HepG2 (cell line): ENCODE measurements around the gene NRSN2. TPM values are rescaled to one million over a fixed set of nuclear protein-coding genes. Genes with fewer than 3 reads are reported as not detected.

Source experiments
- ATAD3A ChIP-seq: sonication (generic); formaldehyde crosslinking; IDR thresholded peaks from 2 replicates; pipeline ENCODE4 v1.4.0; 2020; ENCODE audit warnings: missing genetic modification reagents
- BRCA1 ChIP-seq: sonication (generic); formaldehyde crosslinking; IDR thresholded peaks from 2 replicates; pipeline ENCODE4 v1.4.0; 2020; ENCODE audit warnings: missing genetic modification reagents
- CENPT ChIP-seq: sonication (generic); formaldehyde crosslinking; IDR thresholded peaks from 2 replicates; pipeline ENCODE4 v1.8.0; 2022; ENCODE audit warnings: low read depth, mild to moderate bottlenecking, moderate library complexity, missing genetic modification reagents
- CHCHD3 ChIP-seq: sonication (generic); formaldehyde crosslinking; IDR thresholded peaks from 2 replicates; pipeline ENCODE4 v1.8.0; 2022; ENCODE audit warnings: mild to moderate bottlenecking, missing genetic modification reagents, moderate library complexity
- ELF4 ChIP-seq: sonication (generic); formaldehyde crosslinking; IDR thresholded peaks from 2 replicates; pipeline ENCODE4 v1.5.0; 2020; ENCODE audit warnings: missing genetic modification reagents, mild to moderate bottlenecking, moderate library complexity, borderline replicate concordance
- FOXJ3 ChIP-seq: sonication (generic); formaldehyde crosslinking; IDR thresholded peaks from 2 replicates; pipeline ENCODE4 v1.4.0; 2020; ENCODE audit warnings: missing genetic modification reagents, mild to moderate bottlenecking, borderline replicate concordance
- GZF1 ChIP-seq: sonication (generic); formaldehyde crosslinking; IDR thresholded peaks from 2 replicates; pipeline ENCODE4 v1.5.1; 2020; ENCODE audit warnings: mild to moderate bottlenecking, missing genetic modification reagents
- IRX3 ChIP-seq: sonication (generic); formaldehyde crosslinking; IDR thresholded peaks from 2 replicates; pipeline ENCODE4 v1.8.1; 2023; ENCODE audit warnings: mild to moderate bottlenecking, low read depth, missing genetic modification reagents, borderline replicate concordance
- MED1 ChIP-seq: sonication (generic); formaldehyde crosslinking; IDR thresholded peaks from 2 replicates; pipeline ENCODE4 v1.4.0; 2020; ENCODE audit warnings: missing genetic modification reagents
- MED13 ChIP-seq: sonication (generic); formaldehyde crosslinking; IDR thresholded peaks from 2 replicates; pipeline ENCODE4 v1.5.0; 2020; ENCODE audit warnings: missing genetic modification reagents
- MEIS1 ChIP-seq: sonication (generic); formaldehyde crosslinking; IDR thresholded peaks from 2 replicates; pipeline ENCODE4 v1.9.0; 2021; ENCODE audit warnings: mild to moderate bottlenecking, missing genetic modification reagents, moderate library complexity, borderline replicate concordance
- PITX1 ChIP-seq: sonication (generic); formaldehyde crosslinking; IDR thresholded peaks from 2 replicates; pipeline ENCODE4 v1.5.1; 2020; ENCODE audit warnings: mild to moderate bottlenecking, missing genetic modification reagents
- REL ChIP-seq: sonication (generic); formaldehyde crosslinking; conservative IDR thresholded peaks from 2 replicates; pipeline ENCODE4 v1.8.0; 2022; ENCODE audit warnings: mild to moderate bottlenecking, missing genetic modification reagents, moderate library complexity
- RFX5 ChIP-seq: IDR thresholded peaks from 2 replicates; pipeline ENCODE4 v1.6.1; 2011; ENCODE audit warnings: low read depth, low read length, improper control_type of control experiment
- YY1 ChIP-seq: IDR thresholded peaks from 2 replicates; pipeline ENCODE4 v1.6.1; 2011; ENCODE audit warnings: low read length, low read depth, moderate library complexity, mild to moderate bottlenecking; ENCODE audit not compliant: insufficient read depth, insufficient replicate concordance
- ZNF205 ChIP-seq: IDR thresholded peaks from 2 replicates; pipeline ENCODE4 v1.6.1; 2018; ENCODE audit warnings: missing biosample characterization, missing genetic modification reagents
- ZNF292 ChIP-seq: sonication (generic); formaldehyde crosslinking; IDR thresholded peaks from 2 replicates; pipeline ENCODE4 v1.8.1; 2022; ENCODE audit warnings: mild to moderate bottlenecking, low read depth, missing genetic modification reagents, borderline replicate concordance
- ZNF556 ChIP-seq: sonication (generic); formaldehyde crosslinking; IDR thresholded peaks from 2 replicates; pipeline ENCODE4 v1.4.0; 2020; ENCODE audit warnings: mild to moderate bottlenecking, missing genetic modification reagents, borderline replicate concordance
- ZNF616 ChIP-seq: sonication (generic); formaldehyde crosslinking; IDR thresholded peaks from 2 replicates; pipeline ENCODE4 v1.5.0; 2020; ENCODE audit warnings: low read depth, mild to moderate bottlenecking, missing genetic modification reagents
- ZSCAN25 ChIP-seq: sonication (generic); formaldehyde crosslinking; IDR thresholded peaks from 2 replicates; pipeline ENCODE4 v1.8.0; 2022; ENCODE audit warnings: mild to moderate bottlenecking, missing genetic modification reagents
- polyA plus RNA-seq, 8 experiments: library from polyadenylated mRNA; depleted of rRNA in 3 of 8; stranded (reverse) in 7 of 8; unstranded in 1 of 8; fragments of >200 nt; fragmentation: Illumina TruSeq in 4 of 8; extraction: Trizol in 4 of 8; gene quantifications; 2 replicates each; pipeline versions ENCODE4 v1.2.1 to v1.2.3, GENCODE V29; 2011 to 2016; ENCODE audit warnings: low read depth in 4 of 8, missing spikeins in 1 of 8, mixed read lengths in 1 of 8; ENCODE audit not compliant: insufficient read depth in 1 of 8
- total RNA-seq, 5 experiments: library from RNA; depleted of rRNA; stranded (reverse); fragments of >200 nt; fragmentation: Illumina TruSeq; extraction: Trizol; gene quantifications; 2 replicates each; pipeline ENCODE4 v1.2.3, GENCODE V29; 2016; ENCODE audit warnings: low read depth in 1 of 5
- TF ChIP-seq, protein P1 (sequence below): sonication (generic); formaldehyde crosslinking; IDR thresholded peaks from 2 replicates; pipeline ENCODE4 v1.4.0; 2020; ENCODE audit warnings: low read depth, mild to moderate bottlenecking, missing genetic modification reagents
- TF ChIP-seq, protein P2 (sequence below): sonication (generic); formaldehyde crosslinking; IDR thresholded peaks from 2 replicates; pipeline ENCODE4 v1.4.0; 2020; ENCODE audit warnings: mild to moderate bottlenecking, low read depth, missing genetic modification reagents
- TF ChIP-seq, protein P3 (sequence below): sonication (generic); formaldehyde crosslinking; IDR thresholded peaks from 2 replicates; pipeline ENCODE4 v1.5.1; 2020; ENCODE audit warnings: missing genetic modification reagents, mild to moderate bottlenecking, borderline replicate concordance
- TF ChIP-seq, protein P4 (sequence below): sonication (generic); formaldehyde crosslinking; IDR thresholded peaks from 2 replicates; pipeline ENCODE4 v1.8.0; 2022; ENCODE audit warnings: low read depth, missing genetic modification reagents

The NRSN2 gene
- total and polyA plus RNA-seq, 2 of the 13 experiments (the other 11 are each of a cell fraction or from before 2014, with no cell fraction given): 32.3 to 49.4 TPM

GRCh38 chr20:362271-363254 is 15.7 kb downstream of the NRSN2 start (continued):
- TF ChIP-seq, protein P1, sequence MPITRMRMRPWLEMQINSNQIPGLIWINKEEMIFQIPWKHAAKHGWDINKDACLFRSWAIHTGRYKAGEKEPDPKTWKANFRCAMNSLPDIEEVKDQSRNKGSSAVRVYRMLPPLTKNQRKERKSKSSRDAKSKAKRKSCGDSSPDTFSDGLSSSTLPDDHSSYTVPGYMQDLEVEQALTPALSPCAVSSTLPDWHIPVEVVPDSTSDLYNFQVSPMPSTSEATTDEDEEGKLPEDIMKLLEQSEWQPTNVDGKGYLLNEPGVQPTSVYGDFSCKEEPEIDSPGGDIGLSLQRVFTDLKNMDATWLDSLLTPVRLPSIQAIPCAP (CRISPR knock-in tag): peak; percentile 96
- TF ChIP-seq ATAD3A (CRISPR knock-in tag): 0 out of 2 replicates have a peak, but pooled peaks have one; percentile 41
- TF ChIP-seq BRCA1 (CRISPR knock-in tag): no peak; the same call in 1 of the 2 replicates
- peak; percentile 98 for TF ChIP-seq ZNF616 (CRISPR knock-in tag)
- peak; percentile 94 for TF ChIP-seq PITX1
- no peak; the same call in 1 of the 2 replicates for TF ChIP-seq FOXJ3
- peak; percentile 90; the same call in 1 of the 2 replicates for TF ChIP-seq ZNF292
- TF ChIP-seq REL (CRISPR knock-in tag): peak; percentile 94
- 0 out of 2 replicates have a peak, but pooled peaks have one; percentile 12 for TF ChIP-seq IRX3 (CRISPR knock-in tag)
- peak; percentile 100 for TF ChIP-seq MEIS1 (CRISPR knock-in tag)
- TF ChIP-seq ZNF205 (CRISPR knock-in tag): peak; percentile 96
- peak; percentile 78 for TF ChIP-seq MED13 (CRISPR knock-in tag)
- peak; percentile 92 for TF ChIP-seq ZSCAN25
- no peak for TF ChIP-seq CENPT (CRISPR knock-in tag)
- TF ChIP-seq, protein P2, sequence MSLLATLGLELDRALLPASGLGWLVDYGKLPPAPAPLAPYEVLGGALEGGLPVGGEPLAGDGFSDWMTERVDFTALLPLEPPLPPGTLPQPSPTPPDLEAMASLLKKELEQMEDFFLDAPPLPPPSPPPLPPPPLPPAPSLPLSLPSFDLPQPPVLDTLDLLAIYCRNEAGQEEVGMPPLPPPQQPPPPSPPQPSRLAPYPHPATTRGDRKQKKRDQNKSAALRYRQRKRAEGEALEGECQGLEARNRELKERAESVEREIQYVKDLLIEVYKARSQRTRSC: no peak; the same call in 1 of the 2 replicates
- no peak for TF ChIP-seq ELF4 (CRISPR knock-in tag)
- TF ChIP-seq YY1: peak; percentile 74
- TF ChIP-seq CHCHD3: peak; percentile 93; the same call in 1 of the 2 replicates
- TF ChIP-seq MED1 (CRISPR knock-in tag): peak; percentile 100
- TF ChIP-seq GZF1: 0 out of 2 replicates have a peak, but pooled peaks have one; percentile 22
- TF ChIP-seq, protein P3, sequence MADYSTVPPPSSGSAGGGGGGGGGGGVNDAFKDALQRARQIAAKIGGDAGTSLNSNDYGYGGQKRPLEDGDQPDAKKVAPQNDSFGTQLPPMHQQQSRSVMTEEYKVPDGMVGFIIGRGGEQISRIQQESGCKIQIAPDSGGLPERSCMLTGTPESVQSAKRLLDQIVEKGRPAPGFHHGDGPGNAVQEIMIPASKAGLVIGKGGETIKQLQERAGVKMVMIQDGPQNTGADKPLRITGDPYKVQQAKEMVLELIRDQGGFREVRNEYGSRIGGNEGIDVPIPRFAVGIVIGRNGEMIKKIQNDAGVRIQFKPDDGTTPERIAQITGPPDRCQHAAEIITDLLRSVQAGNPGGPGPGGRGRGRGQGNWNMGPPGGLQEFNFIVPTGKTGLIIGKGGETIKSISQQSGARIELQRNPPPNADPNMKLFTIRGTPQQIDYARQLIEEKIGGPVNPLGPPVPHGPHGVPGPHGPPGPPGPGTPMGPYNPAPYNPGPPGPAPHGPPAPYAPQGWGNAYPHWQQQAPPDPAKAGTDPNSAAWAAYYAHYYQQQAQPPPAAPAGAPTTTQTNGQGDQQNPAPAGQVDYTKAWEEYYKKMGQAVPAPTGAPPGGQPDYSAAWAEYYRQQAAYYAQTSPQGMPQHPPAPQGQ: peak; percentile 97
- TF ChIP-seq ZNF556 (CRISPR knock-in tag): peak; percentile 98
- TF ChIP-seq, protein P4, sequence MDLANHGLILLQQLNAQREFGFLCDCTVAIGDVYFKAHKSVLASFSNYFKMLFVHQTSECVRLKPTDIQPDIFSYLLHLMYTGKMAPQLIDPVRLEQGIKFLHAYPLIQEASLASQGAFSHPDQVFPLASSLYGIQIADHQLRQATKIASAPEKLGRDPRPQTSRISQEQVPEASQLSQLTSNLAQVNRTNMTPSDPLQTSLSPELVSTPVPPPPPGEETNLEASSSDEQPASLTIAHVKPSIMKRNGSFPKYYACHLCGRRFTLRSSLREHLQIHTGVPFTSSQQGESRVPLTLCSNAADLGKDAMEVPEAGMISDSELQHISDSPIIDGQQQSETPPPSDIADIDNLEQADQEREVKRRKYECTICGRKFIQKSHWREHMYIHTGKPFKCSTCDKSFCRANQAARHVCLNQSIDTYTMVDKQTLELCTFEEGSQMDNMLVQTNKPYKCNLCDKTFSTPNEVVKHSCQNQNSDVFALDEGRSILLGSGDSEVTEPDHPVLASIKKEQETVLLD (CRISPR knock-in tag): peak; percentile 58; the same call in 1 of the 2 replicates
- peak; percentile 53; the same call in 1 of the 2 replicates for TF ChIP-seq RFX5
